GM18499 (cell line): ENCODE data around the gene KIAA1755.
"Not testable (repeated sequence)": the region's sequence is repeated elsewhere in the genome, so short reads cannot be mapped to it uniquely, and the experiment has no call there.

ENCODE experiments used
- ATAC-seq: cut with Tn5 transposase; IDR thresholded peaks from one replicate; pipeline ENCODE4 v1.9.1; 2021; ENCODE audit warnings: moderate number of reproducible peaks; ENCODE audit not compliant: insufficient read depth, unreplicated experiment

Gene KIAA1755

DNA sequence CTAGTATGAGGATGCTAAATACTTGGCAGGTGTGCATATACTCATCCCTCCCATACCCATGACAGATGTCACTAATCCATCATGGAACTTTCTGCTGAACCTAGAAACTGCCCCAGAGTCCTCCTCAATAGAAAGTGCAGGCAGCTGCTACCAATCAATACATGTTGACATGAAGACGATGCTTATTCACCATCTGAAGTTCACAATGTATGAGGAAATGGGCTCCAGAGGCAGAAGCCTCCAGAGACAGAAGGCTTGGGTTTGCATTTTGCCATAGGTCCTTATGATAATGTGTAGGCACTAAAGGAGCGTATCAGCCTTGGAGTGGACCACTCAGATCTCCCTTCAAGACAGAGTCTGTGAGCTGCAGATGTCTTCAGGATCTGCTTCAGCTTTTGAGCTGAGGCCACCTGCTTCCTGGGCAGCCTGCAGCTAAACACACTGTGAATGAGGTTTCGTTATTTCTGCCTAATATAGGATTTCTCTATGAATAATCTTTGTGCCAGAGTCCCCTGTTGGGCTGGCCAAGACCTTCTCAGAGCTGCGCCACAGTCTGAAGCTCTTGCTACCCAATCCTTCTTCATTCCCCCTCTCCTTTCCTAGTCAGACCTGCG lies 7.5 kb upstream of the KIAA1755 start:
- ATAC-seq, result no peak

- no peak for ATAC-seq
Measured at GRCh38 chr20:38267296-38267695, 6.8 kb upstream of the KIAA1755 start.

GRCh38 chr20:38266426-38266825 lies 5.9 kb upstream of the KIAA1755 start:
- ATAC-seq, result no peak

GRCh38 chr20:38262931-38263330 lies 2.4 kb upstream of the KIAA1755 start:
- no peak for ATAC-seq

DNA sequence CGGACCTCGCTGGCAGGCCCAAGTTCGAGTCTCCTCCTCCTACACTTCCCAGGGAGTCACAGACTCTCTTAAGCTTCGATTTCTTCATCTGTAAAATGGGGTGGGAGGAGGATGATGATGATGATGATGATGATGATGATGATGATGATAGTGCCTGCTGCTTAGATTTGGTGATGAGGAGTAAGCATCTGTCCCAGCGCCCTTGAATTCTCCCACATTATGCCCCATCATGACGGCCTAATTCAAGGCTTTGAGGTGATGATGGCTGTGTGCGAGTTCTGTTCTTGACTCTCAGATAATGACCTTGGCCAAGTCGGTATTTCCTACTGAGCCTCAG lies 487 bp upstream of the KIAA1755 start:
- ATAC-seq, result no peak

DNA sequence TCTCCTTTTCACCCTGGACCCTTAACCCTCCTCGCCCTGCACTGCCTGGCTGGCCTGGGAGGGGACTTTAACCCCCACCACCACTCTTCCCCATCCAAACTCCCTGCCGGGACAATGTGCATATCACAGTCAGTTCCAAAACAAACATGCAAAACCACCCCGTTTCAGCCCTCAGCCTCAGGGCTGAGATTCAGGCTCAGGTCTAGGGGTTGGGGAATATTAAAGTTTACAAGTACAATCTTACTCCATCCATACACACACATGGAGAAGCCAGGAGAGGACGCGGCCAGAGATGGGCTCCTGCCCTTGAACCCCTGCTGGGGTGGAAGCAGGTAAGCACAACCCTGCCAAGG lies 534 bp downstream of the KIAA1755 start:
- no peak for ATAC-seq

GRCh38 chr20:38258545-38259215 lies 1.9 kb downstream of the KIAA1755 start:
- ATAC-seq, result no peak

DNA sequence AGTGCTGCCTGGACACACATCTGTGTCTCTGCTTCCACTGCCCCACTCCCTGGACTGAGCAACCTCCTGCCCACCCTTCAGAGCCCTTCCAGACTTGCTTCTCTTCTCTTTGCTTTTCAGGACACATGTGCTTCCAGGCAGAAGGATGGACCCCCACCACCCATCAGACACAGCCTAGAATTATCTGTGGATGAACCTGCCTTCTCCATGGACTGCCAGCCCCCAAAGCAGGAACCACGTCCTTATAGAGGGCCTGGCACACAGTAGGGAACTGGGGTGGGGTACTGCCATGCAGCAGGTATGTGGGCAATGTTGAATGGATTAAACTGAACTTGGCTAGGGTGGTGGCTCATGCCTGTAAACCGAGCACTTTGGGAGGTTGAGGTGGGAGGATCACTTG lies 3.6 kb downstream of the KIAA1755 start:
- no peak for ATAC-seq

DNA sequence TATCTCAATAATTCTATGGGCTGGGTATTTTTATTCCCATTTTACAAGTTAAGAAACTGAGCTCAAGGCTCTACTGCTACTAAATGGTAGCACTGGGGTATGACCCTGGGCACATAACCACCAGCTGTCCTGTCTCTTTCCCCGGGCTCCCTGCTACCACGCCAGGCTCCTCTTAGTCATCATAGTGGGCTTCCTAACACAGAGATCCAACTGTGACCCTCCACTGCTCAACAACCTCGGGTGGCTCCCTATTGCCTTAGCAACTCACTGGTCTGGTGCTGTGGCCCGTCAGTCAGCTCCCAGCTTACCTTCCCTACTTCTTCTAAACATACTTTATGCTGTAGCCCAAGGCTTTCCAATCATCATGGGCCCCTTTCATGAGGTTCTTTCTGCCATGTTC lies 4.5 kb downstream of the KIAA1755 start:
- ATAC-seq, result no peak

DNA sequence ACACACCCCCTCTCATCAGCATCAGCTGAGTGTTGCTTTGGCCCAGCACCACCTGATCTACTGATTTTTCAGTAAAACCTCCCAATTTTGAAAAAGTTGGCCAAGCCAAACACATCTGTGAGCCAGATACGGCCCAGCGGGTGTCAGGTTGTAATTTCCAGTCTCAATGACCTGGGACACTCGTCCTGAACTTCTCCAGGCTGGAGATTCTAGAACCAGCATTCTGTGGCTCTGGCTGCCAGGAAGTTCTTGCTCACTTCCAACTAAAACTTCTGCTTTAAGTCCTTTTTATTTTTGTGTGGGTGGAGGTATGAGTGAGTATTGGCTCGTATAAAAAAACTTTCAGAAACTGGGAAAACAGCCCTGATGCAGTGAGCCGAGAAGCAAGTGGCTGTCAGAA lies 5.1 kb downstream of the KIAA1755 start:
- ATAC-seq, result no peak

DNA sequence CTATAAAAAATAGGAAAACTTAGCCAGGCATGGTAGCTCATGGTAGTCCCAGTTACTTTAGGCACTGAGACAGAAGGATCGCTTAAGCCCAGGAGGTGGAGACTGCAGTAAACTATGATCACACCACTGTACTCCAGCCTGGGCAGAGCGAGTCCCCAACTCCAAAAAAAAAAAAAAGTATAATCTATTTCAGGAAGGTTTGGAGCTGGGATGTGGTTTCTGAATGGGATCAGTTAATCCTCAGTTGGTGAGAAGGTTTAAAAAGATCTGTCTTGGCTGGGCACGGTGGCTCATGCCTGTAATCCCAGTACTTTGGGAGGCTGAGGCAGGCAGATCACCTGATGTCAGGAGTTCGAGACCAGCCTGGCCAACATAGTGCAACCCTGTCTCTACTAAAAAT lies 5.9 kb downstream of the KIAA1755 start:
- ATAC-seq, result not testable (repeated sequence)

GRCh38 chr20:38253571-38253970 lies 7.0 kb downstream of the KIAA1755 start:
- ATAC-seq, result no peak

DNA sequence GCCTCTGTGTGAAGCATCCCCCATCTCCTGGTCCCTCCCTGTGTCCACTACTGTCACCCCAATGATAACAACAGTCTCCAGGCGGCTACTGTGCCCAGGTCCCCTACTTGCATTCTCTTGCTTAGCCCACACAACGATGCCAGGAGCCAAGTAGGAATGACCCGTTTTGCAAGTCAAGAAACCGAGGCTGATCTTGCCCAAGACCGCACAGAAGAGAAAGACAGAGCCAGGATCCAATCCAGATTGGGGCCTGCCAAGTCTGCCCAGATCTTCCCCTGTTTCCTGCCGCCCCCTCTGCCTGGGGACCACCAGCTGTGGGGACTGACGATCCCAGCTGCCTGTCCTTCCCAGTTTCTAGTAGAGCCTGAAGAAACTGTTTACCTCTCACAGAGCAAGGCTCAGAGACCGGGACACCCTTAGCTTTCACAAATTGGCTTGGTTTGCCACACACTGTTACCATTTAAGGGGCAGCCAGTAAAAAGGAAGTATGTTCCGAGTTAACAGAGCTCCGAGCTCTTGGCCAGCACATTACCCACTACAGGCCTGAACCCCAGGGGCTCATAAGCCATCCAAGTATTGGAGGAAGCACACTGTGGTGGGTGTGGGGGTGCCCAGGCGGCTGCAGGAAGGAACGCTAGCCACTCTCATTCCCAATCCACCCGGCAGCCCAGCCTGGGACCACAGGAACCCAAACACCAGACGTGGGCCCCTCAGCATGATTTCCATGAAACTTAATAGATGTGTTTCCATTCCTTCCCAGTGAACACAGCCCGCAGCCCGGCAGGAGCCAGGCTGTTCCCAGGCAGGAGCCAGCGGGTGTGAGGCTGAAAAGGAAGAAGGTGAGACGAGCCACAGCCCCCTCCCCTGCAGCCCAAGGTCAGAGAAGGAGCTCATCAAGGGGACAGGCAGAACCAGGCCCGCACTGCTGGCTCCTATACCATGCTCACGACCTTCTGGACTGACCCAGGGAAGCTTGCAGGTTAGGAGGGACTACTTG lies 7.9 kb downstream of the KIAA1755 start:
- no peak for ATAC-seq

- ATAC-seq, result not testable (repeated sequence)
Measured at GRCh38 chr20:38251441-38251840, 9.1 kb downstream of the KIAA1755 start.

DNA sequence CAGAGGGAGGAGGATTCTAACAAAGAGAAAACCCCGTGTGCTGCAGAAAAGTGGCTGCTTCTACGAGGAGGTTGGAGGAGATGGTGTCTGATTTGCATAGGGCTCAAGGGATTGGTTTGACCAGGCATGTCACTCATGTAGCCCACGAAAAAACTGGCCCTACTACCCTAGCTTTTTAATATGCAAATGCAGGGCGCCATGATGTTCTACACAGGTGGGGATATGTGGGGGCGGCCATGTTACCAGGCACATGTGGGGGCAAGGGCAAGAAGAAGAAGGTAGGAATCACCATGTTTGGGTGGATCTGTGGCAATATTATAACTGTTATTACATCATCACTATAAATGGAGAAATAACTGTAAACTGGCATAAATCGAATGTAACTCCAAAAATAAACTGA lies 9.9 kb downstream of the KIAA1755 start:
- ATAC-seq, result no peak

DNA sequence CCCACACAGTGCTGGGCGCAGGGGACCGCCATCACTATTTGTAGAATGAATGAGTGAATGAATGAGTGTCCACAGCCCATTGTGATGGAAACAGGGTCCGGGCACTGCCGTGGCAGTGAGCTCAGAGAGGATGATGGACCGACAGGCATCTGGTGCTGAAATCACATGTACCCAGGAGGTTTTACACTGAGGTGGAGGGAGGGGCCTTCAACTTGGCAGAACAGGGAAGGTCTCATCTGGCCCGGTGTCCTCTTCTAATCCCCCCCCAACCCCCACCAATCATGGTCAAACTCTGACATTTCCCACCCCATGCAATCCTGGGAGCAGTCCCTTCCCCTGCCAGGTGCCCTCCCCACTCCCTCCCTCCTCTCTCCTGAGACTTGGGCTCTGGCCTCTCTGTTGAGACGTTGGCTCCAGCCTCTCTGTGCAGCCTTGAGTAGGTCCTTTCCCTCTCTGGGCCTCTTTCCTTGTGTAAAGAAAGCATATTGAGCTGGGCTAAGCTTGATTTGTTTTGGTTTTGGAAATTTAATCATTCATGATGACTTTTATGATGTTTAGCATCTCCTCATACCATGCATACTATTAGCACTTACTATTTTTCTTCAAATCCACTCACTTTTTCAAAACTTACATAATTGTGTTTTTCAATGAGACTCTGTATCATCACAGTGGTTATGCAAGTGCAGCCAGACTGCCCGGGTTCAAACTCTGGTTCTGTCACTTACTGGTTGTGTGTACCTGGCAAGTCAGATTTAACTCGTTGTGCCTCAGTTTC lies 10.8 kb downstream of the KIAA1755 start:
- ATAC-seq, result no peak

GRCh38 chr20:38248133-38248532 lies 12.4 kb downstream of the KIAA1755 start:
- ATAC-seq, result no peak

- not testable (repeated sequence) for ATAC-seq
Measured at GRCh38 chr20:38247725-38248124, 12.8 kb downstream of the KIAA1755 start.

GRCh38 chr20:38247166-38247509 lies 13.4 kb downstream of the KIAA1755 start:
- no peak for ATAC-seq

DNA sequence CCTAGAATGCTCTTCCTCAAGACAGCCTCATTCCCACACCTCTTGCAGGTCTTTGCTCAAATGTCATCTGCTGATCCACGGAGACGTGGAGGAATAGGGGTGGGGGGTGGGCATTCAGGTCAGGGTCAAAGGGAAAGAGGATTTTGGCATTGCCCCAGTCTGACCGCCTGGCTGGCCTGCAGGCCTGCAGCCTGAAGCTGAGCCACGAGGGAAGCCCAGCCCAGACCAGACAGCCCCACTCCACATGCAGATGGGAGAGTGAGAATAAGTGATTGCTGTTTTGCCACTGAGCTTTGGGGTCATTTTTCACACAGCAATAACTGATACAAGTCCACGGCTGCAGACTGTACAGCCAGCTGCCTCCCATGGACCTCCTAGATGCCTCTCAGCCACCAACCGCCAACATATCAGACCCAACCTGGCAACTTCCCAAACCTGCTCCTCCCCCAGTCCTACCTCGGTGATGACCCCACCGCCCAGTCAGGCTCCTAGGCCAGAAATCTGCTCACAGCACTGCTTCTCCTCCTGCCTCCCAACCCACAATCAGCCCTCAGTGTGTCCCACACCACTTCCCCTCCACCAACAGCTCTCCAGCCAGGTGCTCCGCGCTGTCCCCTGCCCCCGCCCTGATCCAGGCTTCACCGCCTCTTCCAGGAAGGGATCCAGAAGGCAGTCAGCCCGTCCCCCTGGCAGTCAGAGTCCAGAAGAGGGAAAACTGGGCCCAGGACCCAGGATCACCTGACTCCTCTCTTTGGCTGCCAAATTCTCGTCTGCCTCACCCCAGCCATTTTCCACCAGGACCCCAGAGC lies 14.0 kb downstream of the KIAA1755 start:
- no peak for ATAC-seq
